ENCODE results near the gene ZBTB18. TPM values are rescaled to one million over a fixed set of nuclear protein-coding genes. Genes with fewer than 3 reads are reported as not detected.
"Not testable (repeated sequence)": the region's sequence is repeated elsewhere in the genome, so short reads cannot be mapped to it uniquely, and the experiment has no call there.

The ZBTB18 gene
- total RNA-seq (2014; rRNA removed; shearing (Covaris generic)) = 0.74 and 3.1 TPM in 2 replicates

DNA sequence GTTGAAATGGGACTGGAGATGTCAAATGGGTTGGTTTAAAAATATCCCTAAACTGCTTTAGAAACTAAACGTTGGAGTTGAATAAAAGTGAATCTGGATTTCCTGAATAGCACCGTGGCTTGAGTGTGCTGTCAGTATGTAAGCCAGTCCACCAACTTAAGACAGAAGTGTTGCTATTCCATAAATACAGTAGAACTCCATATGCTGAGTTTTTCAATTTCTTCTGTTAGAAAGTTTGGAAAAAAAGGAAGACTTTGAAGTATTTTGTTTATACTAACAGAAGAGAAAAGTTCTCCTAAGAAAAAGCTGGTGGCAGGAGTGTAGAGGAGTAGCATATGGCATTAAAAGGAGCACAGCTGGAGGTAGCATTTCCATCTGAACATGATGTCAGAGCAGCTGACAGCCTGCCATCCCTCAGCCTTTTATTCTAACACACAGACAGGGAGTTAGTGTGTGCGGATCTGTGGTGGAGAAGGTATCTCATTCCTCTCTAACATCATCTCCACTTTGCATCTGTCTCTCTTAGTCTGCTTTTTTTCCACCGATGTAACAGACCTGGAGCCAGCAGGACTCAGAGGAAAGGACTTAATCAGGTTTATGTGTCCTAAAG, at the start of gene ZBTB18:
ZBTB18 (plus strand) TSS at position 449 of the 610 bp plus-strand sequence; CDS start at position 598, 149 bp downstream.
- peak; percentile 95 for DNase-seq (ENCODE audit: low spot score)
- in situ Hi-C loops (cut with HindIII; ENCODE audit: low sequenced_read_pairs) = no loop called here

DNA sequence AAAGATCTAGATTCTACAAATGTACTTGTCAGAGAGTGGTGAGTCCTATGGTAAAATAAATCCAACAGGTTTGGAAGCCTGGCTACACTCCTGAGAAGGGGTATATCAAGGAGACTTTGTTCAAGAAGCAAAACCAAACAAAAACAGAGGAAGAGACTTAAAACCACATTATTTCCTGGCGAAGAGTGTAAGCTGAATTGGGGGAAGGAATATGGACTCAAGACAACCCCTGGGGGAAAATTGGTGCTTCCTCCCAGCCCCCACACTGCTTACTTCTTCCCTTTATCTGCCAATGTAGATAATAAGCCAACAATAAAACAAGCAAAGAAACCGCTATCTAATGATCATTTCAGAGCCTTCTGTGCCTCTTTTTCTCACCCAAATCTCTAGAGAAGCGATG, 48.4 kb upstream of the ZBTB18 start:
- DNase-seq (ENCODE audit: low spot score) = no peak
- in situ Hi-C loops (cut with HindIII; ENCODE audit: low sequenced_read_pairs) = no loop called here

DNA sequence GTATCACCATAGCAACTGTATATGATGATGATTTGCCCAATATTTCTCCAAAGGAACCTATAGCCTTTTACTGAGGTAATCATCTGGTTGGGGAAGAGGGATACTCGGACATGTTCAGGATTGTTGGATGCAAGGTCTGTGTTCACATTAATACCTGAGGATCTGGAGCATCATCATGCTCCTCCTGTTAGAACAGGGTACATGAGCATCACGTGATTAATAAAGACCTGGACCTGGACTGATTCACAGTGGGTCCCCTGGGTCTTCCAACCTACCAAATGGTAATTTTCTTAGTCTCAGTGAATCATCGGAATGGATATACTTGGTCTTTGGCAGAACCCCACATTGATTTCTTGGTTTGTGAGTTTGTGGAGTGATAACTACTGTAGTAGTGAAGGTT, 45.6 kb upstream of the ZBTB18 start:
- in situ Hi-C loops (cut with HindIII; ENCODE audit: low sequenced_read_pairs) = no loop called here
- no peak for DNase-seq (ENCODE audit: low spot score)

DNA sequence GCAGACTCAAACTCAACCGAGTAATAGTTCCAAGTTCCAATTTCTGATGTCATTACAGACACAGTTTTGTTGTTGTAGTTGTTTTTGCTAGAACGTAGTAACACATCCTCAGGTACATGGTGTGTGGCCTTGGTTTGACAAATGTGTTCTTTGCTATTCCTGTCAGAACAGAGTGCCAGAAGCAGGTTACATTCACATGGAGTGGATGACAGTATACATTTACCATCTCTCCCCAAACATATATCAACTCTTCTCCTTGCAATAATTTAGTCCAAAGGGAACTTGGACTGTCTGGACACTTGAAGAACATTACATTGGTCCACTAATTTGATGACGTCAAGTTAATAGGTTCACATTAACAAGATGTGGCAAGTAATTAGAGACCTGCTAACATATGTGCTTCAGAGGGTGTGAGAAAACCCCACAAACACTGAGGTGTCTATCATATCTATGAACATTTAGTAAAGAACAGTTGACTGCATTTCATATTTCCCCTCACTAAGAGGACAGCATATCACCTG, 44.6 kb upstream of the ZBTB18 start:
- in situ Hi-C loops (cut with HindIII; ENCODE audit: low sequenced_read_pairs) = no loop called here
- DNase-seq (ENCODE audit: low spot score) = no peak

DNA sequence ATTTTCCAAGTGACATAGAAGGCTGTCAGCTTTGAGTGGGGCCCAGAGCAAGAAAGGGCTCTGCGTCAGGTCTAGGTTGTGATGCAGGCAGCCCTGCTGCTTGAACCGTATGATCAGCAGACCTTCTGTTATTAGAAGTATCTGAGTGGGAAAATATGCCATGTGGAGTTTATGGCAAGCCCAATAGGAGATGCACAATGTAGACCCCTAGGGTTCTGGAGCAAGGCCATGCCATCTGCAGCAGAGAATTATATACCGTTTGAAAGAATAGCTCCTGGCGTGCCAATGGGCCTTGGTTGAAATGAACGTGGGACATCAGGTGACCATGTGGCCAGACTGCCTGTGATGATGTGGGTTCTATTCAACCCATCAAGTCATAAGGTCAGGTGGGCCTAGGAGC, 44.1 kb upstream of the ZBTB18 start:
- DNase-seq (ENCODE audit: low spot score) = peak; percentile 60
- in situ Hi-C loops (cut with HindIII; ENCODE audit: low sequenced_read_pairs) = no loop called here

DNA sequence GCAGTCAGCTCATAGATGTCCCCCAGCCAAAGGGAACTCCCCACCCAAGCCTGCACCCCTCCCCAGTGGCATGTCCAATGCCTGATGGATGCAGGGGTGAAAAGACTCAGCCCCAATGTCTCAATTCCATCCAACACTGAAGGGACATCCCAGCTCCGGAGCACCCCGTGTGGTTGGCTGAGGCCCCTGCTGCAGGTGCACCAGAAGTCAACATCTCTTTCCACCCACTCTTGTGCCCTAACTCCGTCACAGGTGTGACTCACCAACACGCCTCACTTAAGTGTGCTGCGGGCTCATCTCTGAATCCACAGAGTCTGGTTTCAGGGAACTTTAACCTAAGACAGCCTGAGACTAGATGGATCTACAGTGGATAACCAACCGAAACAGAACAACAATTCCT, 40.9 kb upstream of the ZBTB18 start:
- in situ Hi-C loops (cut with HindIII; ENCODE audit: low sequenced_read_pairs) = no loop called here
- no peak for DNase-seq (ENCODE audit: low spot score)

DNA sequence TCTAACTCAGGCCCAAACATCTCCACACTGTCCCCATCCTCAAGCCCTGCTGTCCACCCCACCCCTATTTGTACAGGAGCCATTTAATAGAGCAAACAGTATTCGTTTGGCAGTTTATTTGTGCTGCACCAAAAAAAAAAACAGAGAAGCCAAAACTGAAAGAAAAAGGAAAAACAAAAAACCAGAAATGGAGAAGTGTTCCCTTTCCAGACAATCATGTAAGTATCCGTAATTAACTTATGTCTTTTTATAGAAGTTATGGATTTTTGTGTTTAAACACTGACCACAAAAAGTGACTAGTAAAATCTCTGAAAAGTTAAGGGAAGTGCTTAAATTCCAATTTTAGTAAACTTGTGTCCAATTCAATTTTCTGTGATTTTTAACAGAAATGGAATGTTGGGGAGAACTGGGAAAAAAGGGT, 40.4 kb upstream of the ZBTB18 start:
- in situ Hi-C loops (cut with HindIII; ENCODE audit: low sequenced_read_pairs) = no loop called here
- DNase-seq (ENCODE audit: low spot score) = no peak

DNA sequence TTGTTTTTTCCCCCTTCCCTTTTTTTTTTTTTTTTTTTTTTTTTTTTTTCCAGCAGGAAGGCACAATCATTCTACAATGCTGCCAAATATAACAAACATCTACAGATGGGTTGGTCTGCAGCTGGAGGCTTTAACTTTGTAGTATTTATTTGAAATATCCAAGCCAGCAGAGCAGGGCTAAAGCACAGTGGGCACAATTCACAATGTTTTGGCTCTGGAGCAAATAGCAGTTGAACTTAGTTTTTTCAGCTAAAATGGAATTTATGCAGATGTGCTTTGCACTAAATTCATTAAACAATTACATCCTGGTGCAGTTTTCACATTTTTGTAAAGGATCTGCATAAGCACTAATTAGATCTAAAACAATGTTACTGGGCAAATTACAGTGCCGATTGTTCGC, 39.8 kb upstream of the ZBTB18 start:
- no peak for DNase-seq (ENCODE audit: low spot score)
- in situ Hi-C loops (cut with HindIII; ENCODE audit: low sequenced_read_pairs) = no loop called here

DNA sequence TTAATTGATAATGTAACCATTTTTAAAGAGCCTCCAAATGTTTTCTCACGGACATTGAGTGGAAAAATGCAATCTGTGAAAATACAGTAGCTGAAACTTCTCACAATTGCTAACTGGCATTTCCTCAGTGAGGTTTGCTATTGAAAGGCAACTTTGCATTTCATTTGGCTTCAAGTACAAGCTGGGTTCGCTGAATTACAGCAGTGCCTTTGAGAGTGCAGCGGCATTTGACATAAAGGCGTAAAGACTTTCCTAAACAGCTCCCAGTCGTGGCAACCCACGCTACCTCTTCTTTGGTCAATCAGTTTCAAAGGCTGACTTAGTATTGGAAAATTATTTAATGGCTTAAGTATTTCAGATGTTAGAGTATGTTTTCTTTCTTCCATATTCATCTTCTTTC, 39.3 kb upstream of the ZBTB18 start:
- in situ Hi-C loops (cut with HindIII; ENCODE audit: low sequenced_read_pairs) = no loop called here
- DNase-seq (ENCODE audit: low spot score) = no peak

DNA sequence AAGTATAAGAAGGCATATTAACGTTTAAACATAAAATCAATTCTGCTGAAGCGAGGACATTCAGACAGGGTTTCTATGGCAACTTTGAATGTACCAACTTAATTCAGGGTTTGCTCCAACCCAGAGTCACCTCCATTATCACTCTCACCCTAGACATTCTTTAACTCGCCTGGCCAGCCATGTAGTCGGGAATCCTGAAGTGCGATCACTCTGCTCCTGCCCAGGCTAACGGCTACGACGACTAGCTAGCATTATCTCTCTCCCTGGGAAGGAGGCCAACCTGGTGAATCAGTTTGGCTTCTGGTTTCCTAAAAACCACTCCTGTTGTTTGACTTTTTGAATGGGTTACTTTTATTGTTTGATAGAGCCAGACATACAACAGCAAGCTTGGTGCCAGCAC, 38.9 kb upstream of the ZBTB18 start:
- DNase-seq (ENCODE audit: low spot score) = no peak
- in situ Hi-C loops (cut with HindIII; ENCODE audit: low sequenced_read_pairs) = no loop called here

DNA sequence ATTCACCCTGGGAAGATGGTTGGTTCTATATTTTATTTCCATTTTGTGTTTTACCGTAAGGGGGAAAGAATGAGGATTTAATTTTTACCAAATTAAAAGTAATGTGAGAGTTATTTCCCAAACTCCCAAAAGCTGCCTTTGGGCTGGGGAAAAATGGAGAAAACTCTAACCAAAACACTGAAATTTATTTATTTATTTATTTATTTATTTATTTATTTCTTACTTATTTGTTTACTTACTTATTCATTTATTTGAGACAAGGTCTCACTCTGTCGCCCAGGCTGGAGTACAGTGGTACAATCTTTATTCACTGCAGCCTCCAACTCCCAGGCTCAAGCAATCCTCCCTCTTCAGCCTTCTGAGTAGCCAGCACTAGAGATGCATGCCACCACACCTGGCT, 38.0 kb upstream of the ZBTB18 start:
- in situ Hi-C loops (cut with HindIII; ENCODE audit: low sequenced_read_pairs) = no loop called here
- DNase-seq (ENCODE audit: low spot score) = no peak

DNA sequence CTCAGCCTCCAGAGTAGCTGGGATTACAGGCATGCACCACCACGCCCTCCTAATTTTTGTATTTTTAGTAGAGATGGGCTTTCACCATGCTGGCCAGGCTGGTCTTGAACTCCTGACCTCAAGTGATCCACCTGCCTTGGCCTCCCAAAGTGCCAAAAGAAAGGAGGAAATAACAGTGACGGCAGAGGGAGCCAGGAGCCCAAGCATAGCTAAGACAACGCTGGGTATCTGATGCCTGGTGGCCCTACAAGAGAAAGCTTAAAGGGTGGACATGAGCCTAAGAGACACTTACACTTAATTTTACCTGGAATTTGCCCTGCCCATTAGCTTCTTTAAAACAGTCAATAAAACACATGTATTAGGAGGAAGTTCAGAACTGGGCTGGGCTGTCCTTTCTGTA, 36.2 kb upstream of the ZBTB18 start:
- in situ Hi-C loops (cut with HindIII; ENCODE audit: low sequenced_read_pairs); DNase-seq (ENCODE audit: low spot score): not testable (repeated sequence)

DNA sequence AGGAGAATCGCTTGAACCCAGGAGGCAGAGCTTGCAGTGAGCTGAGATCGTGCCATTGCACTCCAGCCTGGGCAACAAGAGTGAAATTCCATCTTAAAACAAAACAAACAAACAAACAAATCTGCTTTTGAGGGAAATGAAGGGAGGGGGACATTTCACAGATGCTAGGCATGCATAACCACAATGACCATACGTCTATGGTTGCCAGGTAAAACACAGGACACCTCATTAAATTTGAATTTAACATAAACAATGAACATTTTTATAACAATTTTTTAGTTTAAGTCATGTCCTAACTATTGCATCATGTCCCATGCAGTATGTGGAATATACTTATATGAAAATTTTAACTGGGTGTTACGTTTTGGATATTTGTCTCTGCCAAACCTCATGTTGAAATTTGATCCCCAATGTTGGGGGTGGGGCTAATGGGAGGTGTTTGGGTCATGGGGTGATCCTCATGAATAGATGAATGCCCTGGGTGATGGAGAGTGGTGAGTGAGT, 31.0 kb upstream of the ZBTB18 start:
- no peak for DNase-seq (ENCODE audit: low spot score)
- in situ Hi-C loops (cut with HindIII; ENCODE audit: low sequenced_read_pairs) = no loop called here

DNA sequence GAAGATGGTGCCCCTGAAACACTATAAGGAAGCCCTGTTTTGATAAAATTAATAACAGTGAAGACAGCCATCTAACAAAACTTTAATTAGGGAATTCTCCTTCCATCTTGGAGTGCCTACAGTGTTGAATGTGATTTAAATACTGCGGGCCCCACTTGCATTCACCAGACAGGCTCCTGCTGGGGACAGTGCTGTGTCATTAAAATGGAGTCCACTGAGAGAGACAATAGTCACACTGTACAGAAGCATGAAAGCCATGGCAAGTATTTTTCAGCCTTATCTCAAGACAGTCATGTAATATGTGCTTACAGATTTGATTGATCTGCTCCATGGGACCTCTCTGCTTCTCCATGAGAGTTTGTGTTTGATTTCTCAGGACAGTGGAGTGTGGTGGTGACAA, 29.7 kb upstream of the ZBTB18 start:
- in situ Hi-C loops (cut with HindIII; ENCODE audit: low sequenced_read_pairs) = no loop called here
- no peak for DNase-seq (ENCODE audit: low spot score)

DNA sequence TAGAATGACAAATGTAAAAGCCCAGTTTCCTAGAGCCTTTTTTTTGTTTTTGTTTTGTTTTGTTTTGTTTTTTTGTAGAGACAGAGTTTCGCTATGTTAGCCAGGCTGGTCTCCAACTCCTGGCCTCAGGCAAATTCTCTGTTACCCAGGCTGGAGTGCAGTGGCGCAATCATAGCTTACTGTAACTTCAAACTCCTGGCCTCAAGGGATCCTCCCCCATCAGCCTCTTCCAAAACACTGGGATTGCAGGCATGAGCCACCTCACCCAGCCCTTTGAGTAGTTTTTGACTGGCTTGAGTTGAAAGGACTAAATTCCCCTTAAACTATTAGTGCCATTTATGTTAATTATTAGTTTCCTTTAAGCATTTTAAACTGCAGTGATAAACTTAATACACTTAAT, 28.8 kb upstream of the ZBTB18 start:
- DNase-seq (ENCODE audit: low spot score) = no peak
- in situ Hi-C loops (cut with HindIII; ENCODE audit: low sequenced_read_pairs) = no loop called here

DNA sequence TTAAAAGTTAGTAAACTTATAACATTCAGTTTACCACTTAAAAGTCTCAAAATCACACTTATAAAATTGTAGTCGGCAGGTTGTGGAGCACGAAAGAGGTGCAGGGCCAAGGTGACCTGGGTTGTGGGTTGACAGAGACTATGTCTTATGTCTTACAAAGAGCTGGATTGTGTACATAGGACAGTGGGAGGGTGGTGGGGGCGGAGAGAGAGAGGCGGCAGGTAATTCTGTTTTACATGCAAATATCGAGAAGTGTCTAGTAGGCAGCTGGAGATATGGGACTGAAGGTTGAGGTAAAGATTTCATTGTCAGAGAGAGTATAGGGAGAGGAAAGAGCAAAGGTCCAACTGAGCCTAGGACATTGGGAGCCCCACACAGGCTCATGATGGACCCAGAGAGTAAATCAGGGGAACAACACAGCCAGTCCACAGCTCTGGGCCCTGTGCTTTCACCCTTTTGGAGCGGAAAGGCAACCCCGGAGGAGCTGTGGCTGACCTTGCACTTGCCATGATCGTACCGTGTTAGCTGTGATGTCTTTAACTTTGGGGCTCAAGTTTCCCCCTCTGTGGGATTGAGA, 28.1 kb upstream of the ZBTB18 start:
- DNase-seq (ENCODE audit: low spot score) = no peak
- in situ Hi-C loops (cut with HindIII; ENCODE audit: low sequenced_read_pairs) = no loop called here

DNA sequence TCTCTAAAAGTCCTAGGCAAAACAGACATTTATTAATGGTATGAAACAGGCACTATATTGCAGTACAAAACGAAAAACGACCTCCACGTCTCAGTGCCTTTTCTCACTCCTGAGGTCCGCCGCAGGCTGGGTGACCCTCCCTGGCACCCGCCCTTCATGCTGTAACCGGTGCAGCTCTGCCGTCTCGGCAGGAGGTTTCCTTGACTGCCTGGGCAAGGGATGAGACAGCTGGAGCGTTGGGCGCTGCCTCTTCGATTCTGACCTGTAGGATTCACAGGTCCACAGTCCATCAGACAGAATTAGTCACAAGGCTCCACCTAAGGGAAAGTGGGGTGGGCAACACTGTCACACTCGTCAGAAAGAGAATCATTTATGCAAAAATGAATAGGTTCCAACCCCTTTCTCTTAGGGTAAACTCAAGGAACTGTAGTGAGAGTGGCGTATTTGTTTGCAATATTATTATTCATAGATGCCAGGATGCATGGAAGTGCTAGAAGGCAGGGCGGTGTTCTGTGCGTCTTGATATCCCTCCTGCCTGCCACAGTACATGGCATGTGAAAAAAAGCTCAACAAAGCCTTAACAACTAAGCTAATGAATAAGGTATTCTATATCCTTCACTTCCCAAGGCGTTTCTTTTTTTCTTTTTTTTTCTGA, 23.5 kb upstream of the ZBTB18 start:
- no peak for DNase-seq (ENCODE audit: low spot score)
- in situ Hi-C loops (cut with HindIII; ENCODE audit: low sequenced_read_pairs) = no loop called here

DNA sequence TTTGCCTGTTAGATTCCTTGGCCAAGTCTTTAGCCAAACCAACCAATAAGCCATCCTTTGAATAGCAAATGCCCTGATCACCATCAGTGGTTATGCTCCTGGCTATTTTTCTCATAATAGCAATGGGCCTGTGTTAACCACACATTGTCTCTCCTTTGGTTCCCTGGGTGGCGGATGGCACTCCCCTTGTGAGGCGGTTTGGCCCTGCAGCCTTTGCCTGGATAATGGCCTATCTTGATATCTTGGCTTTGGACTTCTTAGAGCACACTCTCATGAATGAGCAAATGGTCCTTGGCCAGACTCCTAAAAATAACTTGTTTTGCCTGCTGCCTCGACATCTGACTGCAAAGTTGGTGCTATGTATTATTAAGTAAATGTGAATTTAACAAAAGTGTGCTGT, 22.4 kb upstream of the ZBTB18 start:
- no peak for DNase-seq (ENCODE audit: low spot score)
- in situ Hi-C loops (cut with HindIII; ENCODE audit: low sequenced_read_pairs) = no loop called here

DNA sequence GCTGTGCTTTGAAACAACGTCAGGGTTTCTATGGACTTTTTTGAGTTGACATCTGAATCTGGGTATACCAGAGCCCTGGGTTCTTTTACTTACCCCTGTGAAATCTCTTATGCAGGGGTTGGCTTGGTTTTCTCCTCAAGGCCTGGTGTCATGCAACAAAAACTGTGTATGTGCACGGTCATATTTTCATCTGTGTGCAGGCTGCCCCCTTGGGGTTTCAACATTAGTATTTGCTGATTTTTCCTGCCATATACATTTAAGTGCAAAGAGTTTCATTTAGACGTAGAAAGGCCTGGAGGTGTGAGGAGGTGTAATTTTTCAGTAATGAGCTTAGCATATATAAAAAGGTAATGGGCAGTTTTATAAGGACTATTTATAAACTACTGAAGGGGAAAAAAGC, 22.0 kb upstream of the ZBTB18 start:
- no peak for DNase-seq (ENCODE audit: low spot score)
- in situ Hi-C loops (cut with HindIII; ENCODE audit: low sequenced_read_pairs) = no loop called here

DNA sequence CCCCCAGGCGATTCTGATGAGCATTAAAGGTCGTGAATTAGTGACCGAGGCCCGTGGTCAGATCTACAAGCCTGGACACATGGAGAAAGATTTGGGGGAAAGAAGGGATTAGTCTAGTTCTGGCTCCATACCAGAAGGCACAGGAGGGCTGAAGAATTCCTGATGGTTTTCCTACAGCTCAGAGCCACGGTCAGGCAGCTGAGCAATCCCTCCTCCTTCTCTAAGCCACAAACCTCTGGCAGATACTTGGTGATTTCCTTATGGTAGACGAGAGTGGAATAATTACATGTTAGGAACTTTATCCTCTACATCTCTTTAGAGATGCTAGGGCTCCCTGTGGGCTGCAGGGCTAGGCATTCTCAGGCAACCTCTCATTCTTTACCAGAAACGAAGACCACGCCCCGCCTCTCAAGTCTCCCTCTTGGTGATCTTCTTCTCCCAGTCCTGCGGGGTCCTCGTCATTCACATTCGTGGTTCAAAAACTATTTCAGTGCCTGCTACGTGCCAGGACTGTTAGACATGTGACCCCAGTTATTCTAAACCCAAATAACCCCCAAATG, 20.5 kb upstream of the ZBTB18 start:
- in situ Hi-C loops (cut with HindIII; ENCODE audit: low sequenced_read_pairs) = no loop called here

More for the DNA sequence above, 20.5 kb upstream of the ZBTB18 start:
- DNase-seq (ENCODE audit: low spot score) = no peak
